Activated CD8-positive, alpha-beta memory T cell treated with anti-CD3 and anti-CD28 coated beads for 48 hours (primary cell): Measurements from ENCODE around the gene ENTREP3.
"Not testable (repeated sequence)": the region's sequence is repeated elsewhere in the genome, so short reads cannot be mapped to it uniquely, and the experiment has no call there.

Source experiments
- DNase-seq, 3 experiments: peaks; one replicate each; pipeline ENCODE4 v3.0.0-alpha.2; 2020; ENCODE audit warnings: low read depth in 2 of 3, low spot score in 2 of 3

Gene ENTREP3

GRCh38 chr1:155255243-155256007 lies at the start of gene ENTREP3:
TSS of gene ENTREP3 (minus strand) at chr1:155255483. CDS start at chr1:155254877, 606 bp downstream.
- DNase-seq, result peak; percentile 55 to 69 (median 68)

GRCh38 chr1:155304558-155305063 lies 49.3 kb upstream of the ENTREP3 start:
- no peak for DNase-seq

- DNase-seq, result no peak
Measured at GRCh38 chr1:155301342-155301841, 46.1 kb upstream of the ENTREP3 start, which contains the start of gene PKLR. TSS of gene PKLR (minus strand) at chr1:155301438. CDS start at chr1:155301395, 43 bp downstream.

GRCh38 chr1:155300553-155301329 lies 45.5 kb upstream of the ENTREP3 start:
- no peak for DNase-seq

- no peak for DNase-seq
Measured at GRCh38 chr1:155300024-155300423, 44.7 kb upstream of the ENTREP3 start.

- no peak for DNase-seq
Measured at GRCh38 chr1:155297384-155297783, 42.1 kb upstream of the ENTREP3 start.

- DNase-seq, result no peak
Measured at GRCh38 chr1:155296661-155297060, 41.4 kb upstream of the ENTREP3 start.

- DNase-seq, result no peak
Measured at GRCh38 chr1:155295942-155296267, 40.6 kb upstream of the ENTREP3 start.

- DNase-seq, result no peak
Measured at GRCh38 chr1:155295183-155295941, 40.1 kb upstream of the ENTREP3 start.

GRCh38 chr1:155294520-155295182 lies 39.4 kb upstream of the ENTREP3 start:
- DNase-seq, result no peak

GRCh38 chr1:155293086-155293749 lies 37.9 kb upstream of the ENTREP3 start:
- DNase-seq, result no peak

GRCh38 chr1:155291006-155291405 lies 35.7 kb upstream of the ENTREP3 start:
- not testable (repeated sequence) for DNase-seq

GRCh38 chr1:155287987-155288543 lies 32.8 kb upstream of the ENTREP3 start:
- no peak for DNase-seq

GRCh38 chr1:155286544-155286943 lies 31.3 kb upstream of the ENTREP3 start:
- DNase-seq, result no peak

- DNase-seq, result no peak
Measured at GRCh38 chr1:155285631-155286044, 30.4 kb upstream of the ENTREP3 start.

GRCh38 chr1:155285063-155285462 lies 29.8 kb upstream of the ENTREP3 start:
- DNase-seq, result no peak

- no peak for DNase-seq
Measured at GRCh38 chr1:155284476-155284875, 29.2 kb upstream of the ENTREP3 start.

- no peak for DNase-seq
Measured at GRCh38 chr1:155282488-155283091, 27.3 kb upstream of the ENTREP3 start.

- DNase-seq, result no peak
Measured at GRCh38 chr1:155279268-155279667, 24.0 kb upstream of the ENTREP3 start.
